ENCODE measurements around the gene COX4I1. TPM values are rescaled to one million over a fixed set of nuclear protein-coding genes. Genes with fewer than 3 reads are reported as not detected.
A peak's percentile ranks its signal among the peaks of the same experiment; 100 is the strongest.

COX4I1 gene
- total RNA-seq (439 TPM), polyA plus RNA-seq (ENCODE audit: insufficient read depth, low read depth, low replicate concordance) (1,996 TPM)
- long read RNA-seq, donor 1, transcript COX4I1-217 (1 exons, 3,946 nt): minor isoform, 18 of 304 reads
- long read RNA-seq, donor 1, transcript COX4I1-201 (5 exons, 708 nt): major isoform, 231 of 304 reads
- long read RNA-seq, donor 1, partial matches to known transcripts: 48 of 304 reads
- long read RNA-seq, donor 1, other reads (novel, unspliced or antisense): 0 of 304 reads
- long read RNA-seq, donor 2, transcript COX4I1-201 (5 exons, 708 nt): major isoform, 301 of 390 reads
- long read RNA-seq, donor 2, transcript COX4I1-215 (3 exons, 2,271 nt): minor isoform, 5 of 390 reads
- long read RNA-seq, donor 2, transcript COX4I1-217 (1 exons, 3,946 nt): minor isoform, 16 of 390 reads
- long read RNA-seq, donor 2, partial matches to known transcripts: 53 of 390 reads
- long read RNA-seq, donor 2, other reads (novel, unspliced or antisense): 5 of 390 reads
- long read RNA-seq, donor 3, transcript COX4I1-215 (3 exons, 2,271 nt): minor isoform, 14 of 426 reads
- long read RNA-seq, donor 3, transcript COX4I1-201 (5 exons, 708 nt): major isoform, 319 of 426 reads
- long read RNA-seq, donor 3, transcript COX4I1-217 (1 exons, 3,946 nt): minor isoform, 19 of 426 reads
- long read RNA-seq, donor 3, partial matches to known transcripts: 61 of 426 reads
- long read RNA-seq, donor 3, other reads (novel, unspliced or antisense): 8 of 426 reads
- long read RNA-seq, donor 4, transcript COX4I1-217 (1 exons, 3,946 nt): minor isoform, 8 of 275 reads
- long read RNA-seq, donor 4, transcript COX4I1-215 (3 exons, 2,271 nt): minor isoform, 6 of 275 reads
- long read RNA-seq, donor 4, transcript COX4I1-201 (5 exons, 708 nt): major isoform, 248 of 275 reads
- long read RNA-seq, donor 4, partial matches to known transcripts: 8 of 275 reads
- long read RNA-seq, donor 4, other reads (novel, unspliced or antisense): 0 of 275 reads
- long read RNA-seq, donor 5, transcript COX4I1-201 (5 exons, 708 nt): major isoform, 19 of 25 reads
- long read RNA-seq, donor 5, partial matches to known transcripts: 5 of 25 reads
- long read RNA-seq, donor 5, other reads (novel, unspliced or antisense): 0 of 25 reads
- long read RNA-seq, donor 6, transcript COX4I1-201 (5 exons, 708 nt): major isoform, 606 of 793 reads
- long read RNA-seq, donor 6, transcript COX4I1-217 (1 exons, 3,946 nt): minor isoform, 35 of 793 reads
- long read RNA-seq, donor 6, transcript COX4I1-215 (3 exons, 2,271 nt): minor isoform, 8 of 793 reads
- long read RNA-seq, donor 6, partial matches to known transcripts: 128 of 793 reads
- long read RNA-seq, donor 6, other reads (novel, unspliced or antisense): 11 of 793 reads
- long read RNA-seq, donor 7, transcript COX4I1-201 (5 exons, 708 nt): major isoform, 192 of 312 reads
- long read RNA-seq, donor 7, transcript COX4I1-217 (1 exons, 3,946 nt): minor isoform, 85 of 312 reads
- long read RNA-seq, donor 7, transcript COX4I1-215 (3 exons, 2,271 nt): minor isoform, 10 of 312 reads
- long read RNA-seq, donor 7, partial matches to known transcripts: 16 of 312 reads
- long read RNA-seq, donor 7, other reads (novel, unspliced or antisense): 6 of 312 reads
- long read RNA-seq, donor 8, transcript COX4I1-201 (5 exons, 708 nt): major isoform, 326 of 424 reads
- long read RNA-seq, donor 8, transcript COX4I1-215 (3 exons, 2,271 nt): minor isoform, 12 of 424 reads
- long read RNA-seq, donor 8, transcript COX4I1-217 (1 exons, 3,946 nt): minor isoform, 20 of 424 reads
- long read RNA-seq, donor 8, partial matches to known transcripts: 53 of 424 reads
- long read RNA-seq, donor 8, other reads (novel, unspliced or antisense): 5 of 424 reads
- long read RNA-seq, donor 9, transcript COX4I1-201 (5 exons, 708 nt): major isoform, 146 of 192 reads
- long read RNA-seq, donor 9, transcript COX4I1-217 (1 exons, 3,946 nt): minor isoform, 11 of 192 reads
- long read RNA-seq, donor 9, partial matches to known transcripts: 26 of 192 reads
- long read RNA-seq, donor 9, other reads (novel, unspliced or antisense): 0 of 192 reads
- long read RNA-seq, donor 10, transcript COX4I1-201 (5 exons, 708 nt): major isoform, 251 of 376 reads
- long read RNA-seq, donor 10, transcript COX4I1-215 (3 exons, 2,271 nt): minor isoform, 6 of 376 reads
- long read RNA-seq, donor 10, transcript COX4I1-217 (1 exons, 3,946 nt): minor isoform, 33 of 376 reads
- long read RNA-seq, donor 10, partial matches to known transcripts: 76 of 376 reads
- long read RNA-seq, donor 10, other reads (novel, unspliced or antisense): 7 of 376 reads

- Histone ChIP-seq H3K9me3 (ENCODE audit: control insufficient read depth in 2 of 3, insufficient read depth in 1 of 3, low read length in 3 of 3) (no peaks in the 10 kb centered on the region), H3K4me3 (ENCODE audit: low read length in 3 of 3) (peak within 1 kb of the TSS; percentile 78 to 87 (median 84)), H3K27me3 (ENCODE audit: control insufficient read depth, insufficient read depth, low read length) (no peaks in the 10 kb centered on the region), H3K9ac (ENCODE audit: low read length in 3 of 3) (peak within 1 kb of the TSS; percentile 66 to 97 (median 92)), H3K4me1 (ENCODE audit: control insufficient read depth in 2 of 3, insufficient read depth in 2 of 3, low read depth in 1 of 3, low read length in 3 of 3) (peaks cover 2 to 15% (median 7%) of the 10 kb centered on the region in 3 donors), H3K36me3 (ENCODE audit: control insufficient read depth in 2 of 3, insufficient read depth in 3 of 3, low read length in 3 of 3) (peaks cover 8 to 27% (median 25%) of the 10 kb centered on the region in 3 donors), H3K27ac (ENCODE audit: low read depth in 2 of 2, low read length in 2 of 2) (peak within 1 kb of the TSS; percentile 84 to 87)
- TF ChIP-seq CTCF (IDR thresholded peaks at IDR 0.05; ENCODE audit: borderline replicate concordance, extremely low read depth, insufficient read depth): no peak
- FAIRE-seq (no peak), DNase-seq (peak; percentile 94 to 98 (median 97))
- intact Hi-C loops (cut with DNase I): no loop called here
These were observed at the start of gene COX4I1, which contains the start of gene EMC8 for GRCh38 chr16:85799497-85800320. Gene COX4I1, plus strand, starts transcription at chr16:85799695. Its CDS starts 1,511 bp downstream, at chr16:85801206. Gene EMC8, minus strand, starts transcription at chr16:85799544. Its CDS starts 249 bp downstream, at chr16:85799295.

GRCh38 chr16:85749771-85750145, 49.7 kb upstream of the COX4I1 start:
- Histone ChIP-seq H3K36me3 (ENCODE audit: control insufficient read depth in 2 of 3, insufficient read depth in 3 of 3, low read length in 3 of 3) (no peaks in the 10 kb centered on the region), H3K9me3 (ENCODE audit: control insufficient read depth in 2 of 3, insufficient read depth in 1 of 3, low read length in 3 of 3) (no peaks in the 10 kb centered on the region), H3K9ac (ENCODE audit: low read length in 3 of 3) (no peak overlapping the region), H3K27ac (ENCODE audit: low read depth in 2 of 2, low read length in 2 of 2) (no peak overlapping the region), H3K4me1 (ENCODE audit: control insufficient read depth in 2 of 3, insufficient read depth in 2 of 3, low read depth in 1 of 3, low read length in 3 of 3) (peaks cover 0 to 7% (median 2%) of the 10 kb centered on the region in 3 donors), H3K27me3 (ENCODE audit: control insufficient read depth, insufficient read depth, low read length) (no peaks in the 10 kb centered on the region), H3K4me3 (ENCODE audit: low read length in 3 of 3) (peak overlapping the region in 2 of 3 donors; percentile 11 to 53)
- DNase-seq (peak in 1 of 5 donors; percentile 71), FAIRE-seq (no peak)
- intact Hi-C loops (cut with DNase I): no loop called here
- TF ChIP-seq CTCF (IDR thresholded peaks at IDR 0.05; ENCODE audit: borderline replicate concordance, extremely low read depth, insufficient read depth): no peak
